Keratinocyte (primary cell): ENCODE measurements around the gene DCP1B. TPM values are rescaled to one million over a fixed set of nuclear protein-coding genes. Genes with fewer than 3 reads are reported as not detected.

Experiments used
- DNase-seq: peaks from one replicate; pipeline ENCODE4 v3.0.0-alpha.2; 2011; ENCODE audit warnings: low read depth, missing footprints, low spot score
- FAIRE-seq: peaks from 2 replicates; lab custom pipeline; 2011; peaks lifted over from hg19 to GRCh38; lab: Jason Lieb, UNC
- H2AFZ ChIP-seq: 2 replicates; pipeline ENCODE4 v1.6.0; 2012; ENCODE audit warnings: low read length, control low read depth, inconsistent platforms; ENCODE audit not compliant: control insufficient read depth
- H3K27ac ChIP-seq: 2 replicates; pipeline ENCODE4 v1.5.1; 2011; ENCODE audit warnings: low read length; ENCODE audit not compliant: control insufficient read depth, insufficient read depth
- H3K27me3 ChIP-seq: 3 replicates; pipeline ENCODE4 v1.6.0; 2011; ENCODE audit warnings: low read length; ENCODE audit not compliant: control insufficient read depth, insufficient read depth; ENCODE audit errors: extremely low read depth
- H3K36me3 ChIP-seq, 2 experiments: 2 replicates in 1 of 2; 3 replicates in 1 of 2; pipeline ENCODE4 v1.5.1; 2011; ENCODE audit warnings: low read length in 2 of 2, mild to moderate bottlenecking in 1 of 2; ENCODE audit not compliant: control insufficient read depth in 2 of 2, insufficient read depth in 2 of 2; ENCODE audit errors: extremely low read depth in 1 of 2
- H3K4me1 ChIP-seq: 3 replicates; pipeline ENCODE4 v1.5.1; 2011; ENCODE audit warnings: low read length; ENCODE audit not compliant: control insufficient read depth, insufficient read depth; ENCODE audit errors: extremely low read depth
- H3K4me2 ChIP-seq: 3 replicates; pipeline ENCODE4 v1.6.0; 2011; ENCODE audit warnings: low read depth, low read length; ENCODE audit not compliant: control insufficient read depth, insufficient read depth; ENCODE audit errors: extremely low read depth
- H3K4me3 ChIP-seq, 3 experiments: fragments of 200-600 bp in 1 of 3; sonication (generic) in 1 of 3; 2 replicates in 2 of 3; 3 replicates in 1 of 3; pipeline ENCODE4 v1.5.1; 2011 to 2016; ENCODE audit warnings: low read length in 3 of 3, mild to moderate bottlenecking in 3 of 3, control low read depth in 2 of 3, inconsistent platforms in 1 of 3, low read depth in 1 of 3, mixed read lengths in 1 of 3, mixed run types in 1 of 3, moderate library complexity in 1 of 3; ENCODE audit not compliant: control insufficient read depth in 2 of 3, insufficient read depth in 2 of 3; ENCODE audit errors: extremely low read depth in 1 of 3
- H3K79me2 ChIP-seq: 2 replicates; pipeline ENCODE4 v1.6.0; 2012; ENCODE audit warnings: low read length; ENCODE audit not compliant: control insufficient read depth, insufficient read depth
- H3K9ac ChIP-seq: 3 replicates; pipeline ENCODE4 v1.6.0; 2011; ENCODE audit warnings: low read length; ENCODE audit not compliant: control insufficient read depth, insufficient read depth; ENCODE audit errors: extremely low read depth
- H3K9me1 ChIP-seq: 3 replicates; pipeline ENCODE4 v1.6.0; 2011; ENCODE audit warnings: low read length; ENCODE audit not compliant: control insufficient read depth, insufficient read depth; ENCODE audit errors: extremely low read depth
- H3K9me3 ChIP-seq: 2 replicates; pipeline ENCODE4 v1.5.1; 2012; ENCODE audit warnings: low read depth, low read length; ENCODE audit not compliant: control insufficient read depth
- H4K20me1 ChIP-seq: 3 replicates; pipeline ENCODE4 v1.6.0; 2011; ENCODE audit warnings: low read length; ENCODE audit not compliant: control insufficient read depth, insufficient read depth; ENCODE audit errors: extremely low read depth
- CTCF ChIP-seq, 3 experiments: IDR thresholded peaks in 1 of 3; conservative IDR thresholded peaks in 1 of 3; optimal IDR thresholded peaks in 1 of 3; 2 replicates in 2 of 3; 3 replicates in 1 of 3; pipeline versions ENCODE3 to v1.5.1; 2011; ENCODE audit warnings: low read length in 3 of 3, mild to moderate bottlenecking in 3 of 3, moderate library complexity in 2 of 3, control low read depth in 1 of 3, inconsistent platforms in 1 of 3; ENCODE audit not compliant: insufficient read depth in 2 of 3; ENCODE audit errors: extremely low read depth in 1 of 3
- EZH2 ChIP-seq: IDR thresholded peaks from one replicate; pipeline ENCODE4 v1.6.1; 2012; ENCODE audit warnings: inconsistent platforms, mild to moderate bottlenecking, low read length, moderate library complexity
- dilution Hi-C: fragments of 300-500 bp; cut with MboI; formaldehyde crosslinking; loops from one replicate; pipeline ENCODE4 v1.7.0; 2020; ENCODE audit warnings: low sequenced_read_pairs; ENCODE audit not compliant: extremely low pct_ligation_motif_present
- polyA plus RNA-seq, 5 experiments: library from polyadenylated mRNA; depleted of rRNA in 3 of 5; stranded (reverse) in 3 of 5; stranded (forward) in 1 of 5; unstranded in 1 of 5; fragments of >200 nt; gene quantifications; 1 replicate in 1 of 5; 2 replicates in 3 of 5; 3 replicates in 1 of 5; pipeline versions ENCODE4 v1.2.1 to v1.2.3, GENCODE V29; 2011 to 2012; ENCODE audit warnings: missing spikeins in 2 of 5, low read depth in 1 of 5, low replicate concordance in 1 of 5

DCP1B gene
- polyA plus RNA-seq, 1 donor (not counting 4 experiments of a cell fraction or from before 2014, with no cell fraction given): 9.7 TPM

- peaks cover 0 to 2% of the 10 kb centered on the region in 2 experiments for H3K36me3 ChIP-seq
- FAIRE-seq: no peak
Measured at GRCh38 chr12:1962051-1963020, 41.9 kb downstream of the DCP1B start.

DNA sequence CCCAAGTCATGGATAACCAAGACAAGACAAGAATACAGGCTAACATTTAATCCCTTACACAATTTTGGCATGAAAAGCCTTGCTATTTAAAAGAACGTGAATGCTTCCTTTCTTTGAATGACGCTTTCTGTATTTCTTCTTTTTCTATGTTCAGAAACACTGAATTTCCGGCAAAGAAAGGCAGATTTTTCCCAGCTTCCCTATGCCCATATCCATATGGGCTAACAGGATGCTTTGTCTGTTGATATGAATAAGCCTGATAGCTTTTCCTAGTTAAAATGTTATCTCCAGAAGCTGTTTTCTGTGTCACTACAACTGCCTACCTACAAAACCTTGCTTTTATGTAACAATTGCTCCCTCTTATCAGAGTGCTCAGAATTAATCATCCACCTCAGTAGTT lies 47.5 kb downstream of the DCP1B start:
- Histone ChIP-seq H3K79me2 (no peaks in the 10 kb centered on the region), H4K20me1 (no peaks in the 10 kb centered on the region), H3K9me3 (no peaks in the 10 kb centered on the region), H3K27ac (no peak overlapping the region), H2AFZ (no peak overlapping the region), H3K4me3 (no peak overlapping the region), H3K9ac (no peak overlapping the region), H3K4me1 (no peaks in the 10 kb centered on the region), H3K4me2 (no peak overlapping the region), H3K36me3 (peaks cover 0 to 2% of the 10 kb centered on the region in 2 experiments), H3K27me3 (no peaks in the 10 kb centered on the region), H3K9me1 (no peaks in the 10 kb centered on the region)
- dilution Hi-C loops: no loop called here
- TF ChIP-seq CTCF (optimal IDR thresholded peaks at IDR 0.05 in 1 of 3, IDR thresholded peaks at IDR 0.05 in 1 of 3, conservative IDR thresholded peaks at IDR 0.05 in 1 of 3; ENCODE audit: extremely low read depth in 1 of 3, insufficient read depth in 2 of 3, low read length in 3 of 3): no peak
- TF ChIP-seq EZH2: no peak
- DNase-seq (no peak), FAIRE-seq (no peak)

More at GRCh38 chr12:1962051-1963020, 41.9 kb downstream of the DCP1B start:
- H3K27ac ChIP-seq: no peak overlapping the region
- H4K20me1 ChIP-seq: no peaks in the 10 kb centered on the region
- no peaks in the 10 kb centered on the region for H3K9me3 ChIP-seq
- TF ChIP-seq EZH2: no peak
- TF ChIP-seq CTCF (optimal IDR thresholded peaks at IDR 0.05 in 1 of 3, IDR thresholded peaks at IDR 0.05 in 1 of 3, conservative IDR thresholded peaks at IDR 0.05 in 1 of 3; ENCODE audit: extremely low read depth in 1 of 3, insufficient read depth in 2 of 3, low read length in 3 of 3): no peak
- no peaks in the 10 kb centered on the region for H3K4me1 ChIP-seq
- H3K9me1 ChIP-seq: no peaks in the 10 kb centered on the region
- no peak overlapping the region for H3K4me2 ChIP-seq
- no peak overlapping the region for H3K4me3 ChIP-seq
- DNase-seq: no peak
- no peak overlapping the region for H3K9ac ChIP-seq
- H3K27me3 ChIP-seq: no peaks in the 10 kb centered on the region
- dilution Hi-C loops: no loop called here
- no peak overlapping the region for H2AFZ ChIP-seq
- no peaks in the 10 kb centered on the region for H3K79me2 ChIP-seq
